Cardiac muscle cell (in vitro differentiated cells and primary cell): ENCODE data around the gene MMRN1. TPM values are rescaled to one million over a fixed set of nuclear protein-coding genes. Genes with fewer than 3 reads are reported as not detected.

Experiments
- DNase-seq, 2 donors: peaks; one replicate each; pipeline versions ENCODE4 v3.0.0 to v3.0.0-alpha.2; 2010 to 2017; ENCODE audit warnings: low read depth in 1 of 2, low spot score in 1 of 2
- H3K27ac ChIP-seq: fragments of 200-600 bp; sonication (generic); 2 replicates; pipeline ENCODE4 v1.5.1; 2016
- H3K27me3 ChIP-seq: fragments of 200-600 bp; sonication (generic); 2 replicates; pipeline ENCODE4 v1.6.0; 2016; ENCODE audit warnings: control low read depth
- H3K36me3 ChIP-seq: fragments of 200-600 bp; sonication (generic); 2 replicates; pipeline ENCODE4 v1.5.1; 2016; ENCODE audit warnings: control low read depth
- H3K4me1 ChIP-seq: fragments of 200-600 bp; sonication (generic); 2 replicates; pipeline ENCODE4 v1.8.1; 2017; ENCODE audit warnings: low read depth, mild to moderate bottlenecking, mixed run types
- H3K4me3 ChIP-seq: fragments of 200-600 bp; sonication (generic); 2 replicates; pipeline ENCODE4 v1.5.1; 2016; ENCODE audit warnings: mild to moderate bottlenecking
- H3K9me3 ChIP-seq: fragments of 200-600 bp; sonication (generic); 2 replicates; pipeline ENCODE4 v1.5.1; 2017; ENCODE audit warnings: low read depth, mild to moderate bottlenecking, control low read depth
- CTCF ChIP-seq: IDR thresholded peaks from 2 replicates; pipeline ENCODE4 v1.5.1; 2012; ENCODE audit warnings: low read depth, mild to moderate bottlenecking, low read length
- polyA plus RNA-seq: library from polyadenylated mRNA; unstranded; fragments of >200 nt; fragmentation: Nextera tagmentation; extraction: Ambion mirVana; gene quantifications from 2 replicates; pipeline ENCODE4 v1.2.1, GENCODE V29; 2016
- total RNA-seq: library from RNA; depleted of rRNA; stranded (reverse); fragments of >200 nt; gene quantifications from 2 replicates; pipeline ENCODE4 v1.2.3, GENCODE V29; 2016

Gene MMRN1
- total and polyA plus RNA-seq, 2 experiments from 2014 or later = 0.27 to 0.83 TPM

GRCh38 chr4:89954906-89955695 lies 60.4 kb downstream of the MMRN1 start:
- H3K4me1 ChIP-seq = no peaks in the 10 kb centered on the region
- H3K27ac ChIP-seq = no peak overlapping the region
- DNase-seq = no peak
- no peak for TF ChIP-seq CTCF
- no peak overlapping the region for H3K4me3 ChIP-seq
- H3K36me3 ChIP-seq = no peaks in the 10 kb centered on the region
- H3K9me3 ChIP-seq = no peaks in the 10 kb centered on the region
- no peaks in the 10 kb centered on the region for H3K27me3 ChIP-seq

- TF ChIP-seq CTCF = no peak
- no peak overlapping the region for H3K4me3 ChIP-seq
- no peak for DNase-seq
- no peaks in the 10 kb centered on the region for H3K9me3 ChIP-seq
- H3K4me1 ChIP-seq = no peaks in the 10 kb centered on the region
- no peaks in the 10 kb centered on the region for H3K27me3 ChIP-seq
- H3K36me3 ChIP-seq = no peaks in the 10 kb centered on the region
- no peak overlapping the region for H3K27ac ChIP-seq
Observed at GRCh38 chr4:89957046-89957926, 62.6 kb downstream of the MMRN1 start.

GRCh38 chr4:89981789-89982334 lies 87.2 kb downstream of the MMRN1 start:
- Histone ChIP-seq H3K9me3 (no peaks in the 10 kb centered on the region), H3K27me3 (no peaks in the 10 kb centered on the region), H3K4me3 (no peak overlapping the region), H3K4me1 (no peaks in the 10 kb centered on the region), H3K36me3 (no peaks in the 10 kb centered on the region), H3K27ac (no peak overlapping the region)
- DNase-seq = no peak
- no peak for TF ChIP-seq CTCF

GRCh38 chr4:89988268-89988667 lies 93.6 kb downstream of the MMRN1 start:
- no peak overlapping the region for H3K4me3 ChIP-seq
- no peaks in the 10 kb centered on the region for H3K27me3 ChIP-seq
- DNase-seq = no peak
- H3K27ac ChIP-seq = no peak overlapping the region
- no peaks in the 10 kb centered on the region for H3K4me1 ChIP-seq
- H3K9me3 ChIP-seq = no peaks in the 10 kb centered on the region
- TF ChIP-seq CTCF = no peak
- H3K36me3 ChIP-seq = no peaks in the 10 kb centered on the region

GRCh38 chr4:89992744-89993143 lies 98.1 kb downstream of the MMRN1 start:
- Histone ChIP-seq H3K4me3 (no peak overlapping the region), H3K27me3 (no peaks in the 10 kb centered on the region), H3K4me1 (no peaks in the 10 kb centered on the region), H3K36me3 (no peaks in the 10 kb centered on the region), H3K9me3 (no peaks in the 10 kb centered on the region), H3K27ac (no peak overlapping the region)
- TF ChIP-seq CTCF = no peak
- no peak for DNase-seq
